Activated CD8-positive, alpha-beta T cell treated with anti-CD3 and anti-CD28 coated beads, Interleukin-2, amount 10 ng/mL, durations not matched to agents 7 days and 5 days (primary cell): ENCODE results near the gene MMP25. TPM values are rescaled to one million over a fixed set of nuclear protein-coding genes. Genes with fewer than 3 reads are reported as not detected.
A peak's percentile ranks its signal among the peaks of the same experiment; 100 is the strongest.
"Not testable (repeated sequence)": the region's sequence is repeated elsewhere in the genome, so short reads cannot be mapped to it uniquely, and the experiment has no call there.

ENCODE experiments used
- ATAC-seq: fragments of 150-1000 bp; cut with Tn5 transposase; one replicate; pipeline ENCODE4 v1.10.0; 2021; ENCODE audit warnings: moderate library complexity
- CTCF ChIA-PET: fragments of 350-600 bp; sonication (Branson Sonifier 250); formaldehyde crosslinking; loops from one replicate; lab custom pipeline; 2021; ENCODE audit warnings: antibody characterized with exemption; lab: Charles Lee
- POLR2A ChIA-PET: fragments of 350-600 bp; sonication (Branson Sonifier 250); formaldehyde crosslinking; loops from one replicate; lab custom pipeline; 2021; ENCODE audit warnings: antibody characterized with exemption; lab: Charles Lee
- DNase-seq: peaks from one replicate; pipeline ENCODE4 v3.0.0-alpha.2; 2020
- H3K27ac Mint-ChIP-seq: one replicate; pipeline ENCODE4 v1.8.0; 2021; ENCODE audit warnings: mild to moderate bottlenecking, mixed read lengths
- H3K27me3 Mint-ChIP-seq: one replicate; pipeline ENCODE4 v1.8.0; 2021; ENCODE audit warnings: low read depth, mixed read lengths
- H3K36me3 Mint-ChIP-seq: one replicate; pipeline ENCODE4 v1.8.0; 2021; ENCODE audit warnings: low read depth, mixed read lengths
- H3K4me1 Mint-ChIP-seq: one replicate; pipeline ENCODE4 v1.8.0; 2021; ENCODE audit warnings: low read depth, mixed read lengths
- H3K4me3 Mint-ChIP-seq: one replicate; pipeline ENCODE4 v1.8.0; 2021; ENCODE audit warnings: mild to moderate bottlenecking, mixed read lengths
- H3K9me3 Mint-ChIP-seq: one replicate; pipeline ENCODE4 v1.8.0; 2022; ENCODE audit warnings: mixed read lengths; ENCODE audit not compliant: insufficient read depth
- total RNA-seq, 2 experiments: library from RNA; stranded (reverse); gene quantifications; one replicate each; pipeline ENCODE4 v1.2.3, GENCODE V29; 2021

MMP25 gene
- total RNA-seq, 2 experiments from 2014 or later, result 58.0 to 66.1 TPM

GRCh38 chr16:3065742-3066439 lies 19.5 kb downstream of the MMP25 start:
- ATAC-seq (peak; percentile 44), DNase-seq (no peak)
- Mint-ChIP-seq H3K4me3 (peak overlapping the region; percentile 100), H3K9me3 (no peaks in the 10 kb centered on the region), H3K4me1 (peaks cover 74% of the 10 kb centered on the region), H3K27me3 (no peaks in the 10 kb centered on the region), H3K27ac (peak overlapping the region; percentile 99), H3K36me3 (peaks cover 55% of the 10 kb centered on the region)
- POLR2A ChIA-PET, result interaction anchor here (0.9 to 6.3 kb wide), 9 partner anchors 10 to 68 kb away, joined by 3 to 68 read pairs (median 4); partner anchors contain the start of gene ZNF213
- CTCF ChIA-PET, result interaction anchor here (0.7 to 7.4 kb wide), 9 partner anchors 8 to 69 kb away, joined by 3 to 74 read pairs (median 5); partner anchors contain the start of gene ZNF213

GRCh38 chr16:3066440-3066748 lies 20.0 kb downstream of the MMP25 start:
- H3K36me3 Mint-ChIP-seq, result peaks cover 58% of the 10 kb centered on the region
- ChIA-PET CTCF (interaction anchor here (1.0 to 7.4 kb wide), 7 partner anchors 8 to 64 kb away, joined by 3 to 74 read pairs (median 6); no protein-coding TSS in a partner anchor), POLR2A (interaction anchor here (1.9 to 6.3 kb wide), 3 partner anchors 10 to 63 kb away, joined by 7 to 68 read pairs (median 18); no protein-coding TSS in a partner anchor)
- ATAC-seq, result no peak
- DNase-seq, result no peak
- no peaks in the 10 kb centered on the region for H3K27me3 Mint-ChIP-seq
- peak overlapping the region; percentile 100 for H3K4me3 Mint-ChIP-seq
- H3K9me3 Mint-ChIP-seq, result no peaks in the 10 kb centered on the region
- H3K27ac Mint-ChIP-seq, result peak overlapping the region; percentile 99
- H3K4me1 Mint-ChIP-seq, result peaks cover 76% of the 10 kb centered on the region

GRCh38 chr16:3068487-3068886 lies 22.1 kb downstream of the MMP25 start:
- peaks cover 78% of the 10 kb centered on the region for H3K4me1 Mint-ChIP-seq

GRCh38 chr16:3069146-3069545 lies 22.8 kb downstream of the MMP25 start:
- H3K4me1 Mint-ChIP-seq, result peaks cover 78% of the 10 kb centered on the region
- not testable (repeated sequence) for ATAC-seq, DNase-seq, H3K9me3 Mint-ChIP-seq, H3K27me3 Mint-ChIP-seq
- peak overlapping the region; percentile 100 for H3K4me3 Mint-ChIP-seq
- peaks cover 67% of the 10 kb centered on the region for H3K36me3 Mint-ChIP-seq
- H3K27ac Mint-ChIP-seq, result peak overlapping the region; percentile 97
- POLR2A ChIA-PET, result interaction anchor here (0.6 to 1.1 kb wide), 3 partner anchors 9 to 82 kb away, joined by 3 to 5 read pairs (median 3); no protein-coding TSS in a partner anchor
- CTCF ChIA-PET, result interaction anchor here (0.8 to 4.6 kb wide), 3 partner anchors 10 to 63 kb away, joined by 3 to 28 read pairs (median 4); no protein-coding TSS in a partner anchor

More at GRCh38 chr16:3068487-3068886, 22.1 kb downstream of the MMP25 start:
- Mint-ChIP-seq H3K9me3 (no peaks in the 10 kb centered on the region), H3K4me3 (peak overlapping the region; percentile 100), H3K36me3 (peaks cover 63% of the 10 kb centered on the region), H3K27me3 (no peaks in the 10 kb centered on the region), H3K27ac (peak overlapping the region; percentile 97)
- CTCF ChIA-PET, result interaction anchor here (0.8 to 7.4 kb wide), 4 partner anchors 9 to 64 kb away, joined by 3 to 74 read pairs (median 16); no protein-coding TSS in a partner anchor
- POLR2A ChIA-PET, result interaction anchor here (1.0 to 6.3 kb wide), 3 partner anchors 8 to 32 kb away, joined by 3 to 68 read pairs (median 7); no protein-coding TSS in a partner anchor
- no peak for DNase-seq
- ATAC-seq, result no peak

GRCh38 chr16:3070608-3071111 lies 24.3 kb downstream of the MMP25 start:
- H3K4me1 Mint-ChIP-seq, result peaks cover 78% of the 10 kb centered on the region
- no peaks in the 10 kb centered on the region for H3K27me3 Mint-ChIP-seq
- ATAC-seq, result no peak
- DNase-seq, result no peak
- peaks cover 72% of the 10 kb centered on the region for H3K36me3 Mint-ChIP-seq
- ChIA-PET POLR2A (interaction anchor here (0.9 to 1.4 kb wide), 3 partner anchors 12 to 59 kb away, joined by 3 to 9 read pairs (median 4); no protein-coding TSS in a partner anchor), CTCF (interaction anchor here (1.0 to 4.6 kb wide), 6 partner anchors 11 to 67 kb away, joined by 3 to 28 read pairs (median 4); no protein-coding TSS in a partner anchor)
- H3K27ac Mint-ChIP-seq, result peak overlapping the region; percentile 97
- H3K9me3 Mint-ChIP-seq, result no peaks in the 10 kb centered on the region
- peak overlapping the region; percentile 100 for H3K4me3 Mint-ChIP-seq

- Mint-ChIP-seq H3K4me1 (peaks cover 86% of the 10 kb centered on the region), H3K27me3 (no peaks in the 10 kb centered on the region), H3K4me3 (peak overlapping the region; percentile 15), H3K27ac (peak overlapping the region; percentile 97), H3K9me3 (no peaks in the 10 kb centered on the region), H3K36me3 (peaks cover 65% of the 10 kb centered on the region)
- CTCF ChIA-PET, result interaction anchor here (1.0 to 4.6 kb wide), 2 partner anchors 12 to 25 kb away, joined by 3 to 28 read pairs; no protein-coding TSS in a partner anchor
- ATAC-seq, result no peak
- no peak for DNase-seq
- POLR2A ChIA-PET, result interaction anchor here (1.4 kb wide), 1 partner anchor 13 kb away, joined by 9 read pairs; no protein-coding TSS in a partner anchor
These were observed 25.3 kb downstream of the MMP25 start for GRCh38 chr16:3071655-3072054.

- POLR2A ChIA-PET, CTCF ChIA-PET, H3K9me3 Mint-ChIP-seq, H3K27me3 Mint-ChIP-seq: not testable (repeated sequence)
- DNase-seq, result peak; percentile 59
- Mint-ChIP-seq H3K4me1 (peaks cover 89% of the 10 kb centered on the region), H3K27ac (peak overlapping the region; percentile 97), H3K4me3 (peak overlapping the region; percentile 15), H3K36me3 (peaks cover 66% of the 10 kb centered on the region)
- ATAC-seq, result peak; percentile 7
These were observed 25.8 kb downstream of the MMP25 start for GRCh38 chr16:3072148-3072547.

- Mint-ChIP-seq H3K36me3 (peaks cover 64% of the 10 kb centered on the region), H3K4me3 (peak overlapping the region; percentile 73), H3K4me1 (peaks cover 90% of the 10 kb centered on the region), H3K27ac (peak overlapping the region; percentile 97)
- CTCF ChIA-PET, result interaction anchor here (6.5 kb wide), 1 partner anchor 57 kb away, joined by 72 read pairs; no protein-coding TSS in a partner anchor
- ATAC-seq (peak; percentile 17), DNase-seq (peak; percentile 64)
- not testable (repeated sequence) for H3K9me3 Mint-ChIP-seq, H3K27me3 Mint-ChIP-seq
- POLR2A ChIA-PET, result interaction anchor here (0.6 to 4.2 kb wide), 4 partner anchors 13 to 28 kb away, joined by 3 to 32 read pairs (median 15); partner anchors contain the start of gene ZSCAN10
These were observed 26.4 kb downstream of the MMP25 start for GRCh38 chr16:3072576-3073263.

- H3K9me3 Mint-ChIP-seq, result peaks cover 9% of the 10 kb centered on the region
- H3K4me1 Mint-ChIP-seq, result peaks cover 94% of the 10 kb centered on the region
- DNase-seq (no peak), ATAC-seq (no peak)
- CTCF ChIA-PET, result interaction anchor here (1.6 to 6.5 kb wide), 2 partner anchors 8 to 57 kb away, joined by 6 to 72 read pairs; partner anchors contain the start of gene IL32
- peak overlapping the region; percentile 73 for H3K4me3 Mint-ChIP-seq
- no peaks in the 10 kb centered on the region for H3K27me3 Mint-ChIP-seq
- POLR2A ChIA-PET, result interaction anchor here (0.6 to 6.1 kb wide), 5 partner anchors 8 to 27 kb away, joined by 3 to 68 read pairs (median 27); partner anchors contain the start of genes IL32 and ZSCAN10
- H3K27ac Mint-ChIP-seq, result peak overlapping the region; percentile 94
- peaks cover 64% of the 10 kb centered on the region for H3K36me3 Mint-ChIP-seq
These were observed 27.1 kb downstream of the MMP25 start for GRCh38 chr16:3073448-3073847.

GRCh38 chr16:3074860-3075522 lies 28.6 kb downstream of the MMP25 start:
- CTCF ChIA-PET, result interaction anchor here (0.7 to 6.7 kb wide), 15 partner anchors 9 to 91 kb away, joined by 3 to 72 read pairs (median 5); partner anchors contain the start of genes IL32, ZNF213 and ZSCAN10
- Mint-ChIP-seq H3K27ac (peak overlapping the region; percentile 94), H3K27me3 (no peaks in the 10 kb centered on the region), H3K9me3 (peaks cover 15% of the 10 kb centered on the region), H3K4me1 (peaks cover 92% of the 10 kb centered on the region), H3K4me3 (peak overlapping the region; percentile 73), H3K36me3 (peaks cover 62% of the 10 kb centered on the region)
- POLR2A ChIA-PET, result interaction anchor here (0.5 to 6.1 kb wide), 16 partner anchors 8 to 83 kb away, joined by 3 to 68 read pairs (median 7); partner anchors contain the start of genes IL32, ZNF213 and ZSCAN10
- ATAC-seq (peak; percentile 85), DNase-seq (peak; percentile 95)
